ENCODE measurements around the gene FGFRL1. TPM values are rescaled to one million over a fixed set of nuclear protein-coding genes. Genes with fewer than 3 reads are reported as not detected.

FGFRL1 gene
- total RNA-seq, 1 experiment from 2014 or later: 59.5 TPM

- Histone ChIP-seq H2AFZ (no peak overlapping the region), H3K4me1 (replicated peaks; ENCODE audit: insufficient read depth) (no peaks in the 10 kb centered on the region), H3K27ac (no peak overlapping the region), H4K20me1 (ENCODE audit: insufficient read depth) (no peaks in the 10 kb centered on the region), H3K9me3 (ENCODE audit: insufficient read depth, low read depth) (no peaks in the 10 kb centered on the region), H3K79me2 (ENCODE audit: low read depth) (no peaks in the 10 kb centered on the region), H3K9me2 (ENCODE audit: insufficient read depth) (no peaks in the 10 kb centered on the region), H3K36me3 (ENCODE audit: low read depth) (no peaks in the 10 kb centered on the region), H3K4me3 (no peak overlapping the region), H3K27me3 (ENCODE audit: insufficient read depth, low read depth) (peaks cover 10% of the 10 kb centered on the region), H3F3A (ENCODE audit: insufficient read depth, low read depth) (peaks cover 20% of the 10 kb centered on the region; the same call in 1 of the 2 replicates), H3K4me2 (no peak overlapping the region)
- POLR2A ChIA-PET (ENCODE audit: unreplicated experiment): no interaction called here
- intact Hi-C loops (cut with micrococcal nuclease; ENCODE audit: unreplicated experiment): no loop called here
- TF ChIP-seq CTCF (conservative IDR thresholded peaks at IDR 0.05): no peak
- TF ChIP-seq EZH2 (IDR thresholded peaks at IDR 0.05; ENCODE audit: low read depth): no peak
- CTCF ChIA-PET: no interaction called here
- no TSS peak for BruUV-seq (replicated peaks)
- no peak for DNase-seq
Measured at GRCh38 chr4:1027219-1027914, 15.9 kb downstream of the FGFRL1 start.

- no peaks in the 10 kb centered on the region for H3K9me2 ChIP-seq (ENCODE audit: insufficient read depth)
- no peak overlapping the region for H3K4me2 ChIP-seq
- H3K27me3 ChIP-seq (ENCODE audit: insufficient read depth, low read depth): peaks cover 16% of the 10 kb centered on the region
- H2AFZ ChIP-seq: no peak overlapping the region
- ChIA-PET CTCF (no interaction called here), POLR2A (ENCODE audit: unreplicated experiment) (no interaction called here)
- BruUV-seq (replicated peaks): TSS peak; percentile 9
- H3F3A ChIP-seq (ENCODE audit: insufficient read depth, low read depth): peaks cover 20% of the 10 kb centered on the region; the same call in 1 of the 2 replicates
- H3K79me2 ChIP-seq (ENCODE audit: low read depth): no peaks in the 10 kb centered on the region
- no peaks in the 10 kb centered on the region for H3K9me3 ChIP-seq (ENCODE audit: insufficient read depth, low read depth)
- intact Hi-C loops (cut with micrococcal nuclease; ENCODE audit: unreplicated experiment): no loop called here
- H4K20me1 ChIP-seq (ENCODE audit: insufficient read depth): no peaks in the 10 kb centered on the region
- no peak for TF ChIP-seq EZH2 (IDR thresholded peaks at IDR 0.05; ENCODE audit: low read depth)
- TF ChIP-seq CTCF (conservative IDR thresholded peaks at IDR 0.05): no peak
- no peak overlapping the region for H3K27ac ChIP-seq
- H3K4me3 ChIP-seq: no peak overlapping the region
- no peaks in the 10 kb centered on the region for H3K4me1 ChIP-seq (replicated peaks; ENCODE audit: insufficient read depth)
- DNase-seq: no peak
- no peaks in the 10 kb centered on the region for H3K36me3 ChIP-seq (ENCODE audit: low read depth)
Measured at GRCh38 chr4:1027915-1028238, 16.5 kb downstream of the FGFRL1 start.

- Histone ChIP-seq H3K4me3 (no peak overlapping the region), H3K4me2 (no peak overlapping the region), H3F3A (ENCODE audit: insufficient read depth, low read depth) (peaks cover 20% of the 10 kb centered on the region; the same call in 1 of the 2 replicates), H3K9me2 (ENCODE audit: insufficient read depth) (no peaks in the 10 kb centered on the region), H3K27ac (no peak overlapping the region), H3K79me2 (ENCODE audit: low read depth) (no peaks in the 10 kb centered on the region), H2AFZ (no peak overlapping the region), H3K27me3 (ENCODE audit: insufficient read depth, low read depth) (peaks cover 19% of the 10 kb centered on the region), H3K4me1 (replicated peaks; ENCODE audit: insufficient read depth) (no peaks in the 10 kb centered on the region), H3K9me3 (ENCODE audit: insufficient read depth, low read depth) (no peaks in the 10 kb centered on the region), H4K20me1 (ENCODE audit: insufficient read depth) (no peaks in the 10 kb centered on the region), H3K36me3 (ENCODE audit: low read depth) (no peaks in the 10 kb centered on the region)
- no TSS peak for BruUV-seq (replicated peaks)
- POLR2A ChIA-PET (ENCODE audit: unreplicated experiment): no interaction called here
- CTCF ChIA-PET: no interaction called here
- intact Hi-C loops (cut with micrococcal nuclease; ENCODE audit: unreplicated experiment): no loop called here
- TF ChIP-seq CTCF (conservative IDR thresholded peaks at IDR 0.05) (no peak), EZH2 (IDR thresholded peaks at IDR 0.05; ENCODE audit: low read depth) (no peak)
- DNase-seq: no peak
Measured at GRCh38 chr4:1028574-1029220, 17.3 kb downstream of the FGFRL1 start.
